Spleen (tissue), 11 donors: ENCODE data around the gene RND3. TPM values are rescaled to one million over a fixed set of nuclear protein-coding genes. Genes with fewer than 3 reads are reported as not detected.

Experiments used
- DNase-seq: peaks from one replicate; pipeline ENCODE4 v3.0.0-alpha.2; 2020
- H3K27ac ChIP-seq, 8 donors: fragments of 200-600 bp; sonication (generic) in 7 of 8; 1 replicate in 4 of 8; 2 replicates in 4 of 8; pipeline versions ENCODE4 v1.5.0 to v1.8.0; 2016 to 2021; ENCODE audit warnings: inconsistent platforms in 4 of 8, mild to moderate bottlenecking in 4 of 8, moderate library complexity in 1 of 8
- H3K27me3 ChIP-seq, 7 donors: fragments of 200-600 bp; sonication (generic) in 6 of 7; replicated peaks in 1 of 7; 1 replicate in 4 of 7; 2 replicates in 3 of 7; pipeline versions ENCODE4 v1.5.0 to v1.8.0; 2016 to 2021; ENCODE audit warnings: inconsistent platforms in 3 of 7, mild to moderate bottlenecking in 1 of 7
- H3K36me3 ChIP-seq, 6 donors: fragments of 200-600 bp; sonication (generic) in 5 of 6; 1 replicate in 4 of 6; 2 replicates in 2 of 6; pipeline versions ENCODE4 v1.5.0 to v1.8.0; 2016 to 2021; ENCODE audit warnings: inconsistent platforms in 2 of 6
- H3K4me1 ChIP-seq, 6 donors: fragments of 200-600 bp; sonication (generic) in 5 of 6; 1 replicate in 3 of 6; 2 replicates in 3 of 6; pipeline versions ENCODE4 v1.5.0 to v1.8.0; 2016 to 2021; ENCODE audit warnings: inconsistent platforms in 3 of 6
- H3K4me3 ChIP-seq, 8 donors: fragments of 200-600 bp; sonication (generic) in 7 of 8; 1 replicate in 4 of 8; 2 replicates in 4 of 8; pipeline versions ENCODE4 v1.5.0 to v1.8.0; 2016 to 2021; ENCODE audit warnings: inconsistent platforms in 4 of 8, mild to moderate bottlenecking in 4 of 8, moderate library complexity in 2 of 8
- H3K9me3 ChIP-seq, 8 donors: fragments of 200-600 bp; sonication (generic) in 7 of 8; 1 replicate in 4 of 8; 2 replicates in 4 of 8; pipeline versions ENCODE4 v1.5.0 to v1.8.0; 2016 to 2021; ENCODE audit warnings: inconsistent platforms in 4 of 8
- POLR2A ChIP-seq, 3 donors: fragments of 450-650 bp; IDR thresholded peaks; one replicate each; pipeline ENCODE4 v1.5.1; 2017; ENCODE audit warnings: antibody characterized with exemption in 3 of 3, mild to moderate bottlenecking in 1 of 3
- POLR2AphosphoS5 ChIP-seq, 3 donors: sonication (generic); formaldehyde crosslinking; IDR thresholded peaks; one replicate each; pipeline ENCODE4 v1.5.1; 2017; ENCODE audit warnings: antibody characterized with exemption in 3 of 3
- WGBS, 5 donors: extraction: QIAGEN DNeasy Blood & Tissue Kit in 3 of 5; methylation state at CpG; one replicate each; pipeline versions ENCODE4 v1.1.5 to v1.1.7; 2013 to 2018; 5-methylcytosine and 5-hydroxymethylcytosine counted together
- intact Hi-C: fragments of 100-400 bp; cut with DNase I; formaldehyde crosslinking; loops from one replicate; pipeline ENCODE4 v1.15.0; 2023; ENCODE audit warnings: low total_unique reads
- polyA plus RNA-seq, 3 donors: library from polyadenylated mRNA; stranded (reverse); fragments of 200-250 nt; gene quantifications; one replicate each; pipeline ENCODE4 v1.2.1, GENCODE V29; 2013
- total RNA-seq, 7 donors: library from RNA; depleted of rRNA in 3 of 7; stranded (reverse); fragments of >200 nt in 3 of 7; fragmentation: NEBNext Ultra II Directional in 4 of 7; extraction: Animal tissue kit (Norgen Biotek cat#: 25700) in 4 of 7; gene quantifications; one replicate each; pipeline versions ENCODE4 v1.1.0 to v1.2.1, GENCODE V29; 2016 to 2021
- TF ChIP-seq, protein P1 (sequence below), 11 experiments: fragments of 200-600 bp in 7 of 11; fragments of 450-650 bp in 4 of 11; sonication (generic) in 4 of 11; IDR thresholded peaks in 8 of 11; conservative IDR thresholded peaks in 3 of 11; 1 replicate in 7 of 11; 2 replicates in 4 of 11; pipeline versions ENCODE4 v1.4.0 to v1.8.0; 2016 to 2021; ENCODE audit warnings: antibody characterized with exemption in 11 of 11, inconsistent platforms in 4 of 11, mild to moderate bottlenecking in 1 of 11
- donor health status: healthy with polysubstance abuse.
- donor health status: DM: no; HTN: no; CAD: no; lungs with moderate emphysema.
- donor health status: DM: no; HTN: no; CAD: no.
- donor health status: Bipolar disorder and iron deficiency.
- donor health status: healthy.
- donor health status: DM: no; HTN: no; CAD: no.
- donor health status: DM: yes; HTN: yes; CAD: no.

The RND3 gene
- total and polyA plus RNA-seq, 10 donors, result 10.3 to 97.0 (median 57.8) TPM

- Histone ChIP-seq H3K36me3 (no peaks in the 10 kb centered on the region), H3K9me3 (no peaks in the 10 kb centered on the region), H3K4me3 (no peak overlapping the region), H3K27me3 (no peaks in the 10 kb centered on the region), H3K4me1 (no peaks in the 10 kb centered on the region), H3K27ac (no peak overlapping the region)
- WGBS, 5 donors, result 55 to 78% (median 76%) methylated on average over 2 of the region's 2 CpGs
- intact Hi-C loops, result no loop called here
- no peak for TF ChIP-seq POLR2A (IDR thresholded peaks at IDR 0.05)
- TF ChIP-seq POLR2AphosphoS5 (IDR thresholded peaks at IDR 0.05), result no peak
- TF ChIP-seq, protein P1, sequence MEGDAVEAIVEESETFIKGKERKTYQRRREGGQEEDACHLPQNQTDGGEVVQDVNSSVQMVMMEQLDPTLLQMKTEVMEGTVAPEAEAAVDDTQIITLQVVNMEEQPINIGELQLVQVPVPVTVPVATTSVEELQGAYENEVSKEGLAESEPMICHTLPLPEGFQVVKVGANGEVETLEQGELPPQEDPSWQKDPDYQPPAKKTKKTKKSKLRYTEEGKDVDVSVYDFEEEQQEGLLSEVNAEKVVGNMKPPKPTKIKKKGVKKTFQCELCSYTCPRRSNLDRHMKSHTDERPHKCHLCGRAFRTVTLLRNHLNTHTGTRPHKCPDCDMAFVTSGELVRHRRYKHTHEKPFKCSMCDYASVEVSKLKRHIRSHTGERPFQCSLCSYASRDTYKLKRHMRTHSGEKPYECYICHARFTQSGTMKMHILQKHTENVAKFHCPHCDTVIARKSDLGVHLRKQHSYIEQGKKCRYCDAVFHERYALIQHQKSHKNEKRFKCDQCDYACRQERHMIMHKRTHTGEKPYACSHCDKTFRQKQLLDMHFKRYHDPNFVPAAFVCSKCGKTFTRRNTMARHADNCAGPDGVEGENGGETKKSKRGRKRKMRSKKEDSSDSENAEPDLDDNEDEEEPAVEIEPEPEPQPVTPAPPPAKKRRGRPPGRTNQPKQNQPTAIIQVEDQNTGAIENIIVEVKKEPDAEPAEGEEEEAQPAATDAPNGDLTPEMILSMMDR (IDR thresholded peaks at IDR 0.05 in 8 of 11, conservative IDR thresholded peaks at IDR 0.05 in 3 of 11), result no peak
- no peak for DNase-seq
Measured at GRCh38 chr2:150441784-150442183, 45.7 kb downstream of the RND3 start.

DNA sequence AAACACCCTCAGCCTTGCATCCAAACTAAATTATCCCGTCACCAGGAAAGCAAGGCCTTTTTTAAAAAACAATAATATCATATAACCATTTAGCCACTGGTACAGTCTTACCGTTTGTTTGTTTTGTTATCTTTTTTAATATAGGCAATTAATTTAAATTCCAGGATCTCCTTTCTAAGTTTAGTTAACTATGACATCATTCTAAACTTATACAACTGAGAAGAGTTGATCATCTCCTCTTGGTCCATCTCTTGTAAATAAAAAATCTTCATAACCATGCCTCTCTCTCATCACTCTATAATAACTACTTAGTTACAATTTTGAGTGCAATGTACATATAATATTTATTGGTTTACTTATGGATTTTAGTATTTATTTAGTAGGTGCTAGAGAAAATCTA, 46.2 kb downstream of the RND3 start:
- intact Hi-C loops, result no loop called here
- H3K36me3 ChIP-seq, result no peaks in the 10 kb centered on the region
- no peaks in the 10 kb centered on the region for H3K4me1 ChIP-seq
- no peak overlapping the region for H3K27ac ChIP-seq
- TF ChIP-seq, protein P1 (IDR thresholded peaks at IDR 0.05 in 8 of 11, conservative IDR thresholded peaks at IDR 0.05 in 3 of 11), result no peak
- no peak for TF ChIP-seq POLR2A (IDR thresholded peaks at IDR 0.05)
- no peaks in the 10 kb centered on the region for H3K27me3 ChIP-seq
- no peak for DNase-seq
- 66 to 92% (median 89%) methylated on average over 2 of the region's 2 CpGs for WGBS, 5 donors
- peaks cover 0 to 2% (median 0%) of the 10 kb centered on the region in 8 donors for H3K9me3 ChIP-seq
- H3K4me3 ChIP-seq, result no peak overlapping the region

GRCh38 chr2:150438654-150439053, 48.8 kb downstream of the RND3 start:
- no peaks in the 10 kb centered on the region for H3K4me1 ChIP-seq
- intact Hi-C loops, result no loop called here

DNA sequence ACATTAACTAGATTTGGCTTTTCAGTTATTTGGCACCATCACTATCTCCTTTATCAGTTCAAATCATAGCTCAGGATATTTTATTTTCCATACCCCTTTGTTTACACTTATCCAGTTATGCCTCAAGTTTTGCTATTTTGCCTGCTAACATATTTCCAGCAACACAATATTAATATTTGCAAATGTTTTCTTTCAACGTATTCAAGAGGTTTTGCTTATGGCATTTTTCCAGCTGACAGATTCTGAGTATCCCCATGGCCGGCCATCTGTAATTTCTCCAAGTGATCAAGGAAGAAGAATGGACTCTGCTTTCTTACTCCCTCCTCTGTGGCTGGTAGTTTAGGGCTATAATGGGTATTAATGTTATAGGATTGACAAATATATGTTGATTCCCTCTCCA, 49.4 kb downstream of the RND3 start:
- intact Hi-C loops, result no loop called here
- no peaks in the 10 kb centered on the region for H3K36me3 ChIP-seq
- WGBS, 5 donors, result 83 to 89% (median 85%) methylated on average over 2 of the region's 2 CpGs
- H3K4me1 ChIP-seq, result no peaks in the 10 kb centered on the region
- peaks cover 0 to 17% (median 2%) of the 10 kb centered on the region in 8 donors for H3K9me3 ChIP-seq
- H3K27ac ChIP-seq, result no peak overlapping the region
- no peak overlapping the region for H3K4me3 ChIP-seq
- no peaks in the 10 kb centered on the region for H3K27me3 ChIP-seq
- no peak for DNase-seq
- TF ChIP-seq, protein P1 (IDR thresholded peaks at IDR 0.05 in 8 of 11, conservative IDR thresholded peaks at IDR 0.05 in 3 of 11), result no peak

More at GRCh38 chr2:150438654-150439053, 48.8 kb downstream of the RND3 start:
- TF ChIP-seq POLR2AphosphoS5 (IDR thresholded peaks at IDR 0.05), result no peak
- TF ChIP-seq, protein P1 (IDR thresholded peaks at IDR 0.05 in 8 of 11, conservative IDR thresholded peaks at IDR 0.05 in 3 of 11), result no peak
- no peak for TF ChIP-seq POLR2A (IDR thresholded peaks at IDR 0.05)
- no peak overlapping the region for H3K27ac ChIP-seq
- WGBS, 5 donors, result 72 to 89% (median 83%) methylated on average over 2 of the region's 2 CpGs
- no peaks in the 10 kb centered on the region for H3K36me3 ChIP-seq
- no peaks in the 10 kb centered on the region for H3K27me3 ChIP-seq
- DNase-seq, result no peak
- H3K9me3 ChIP-seq, result peaks cover 0 to 17% (median 2%) of the 10 kb centered on the region in 8 donors
- no peak overlapping the region for H3K4me3 ChIP-seq
